ENCODE measurements around the gene SPRY1.

SPRY1 gene

DNA sequence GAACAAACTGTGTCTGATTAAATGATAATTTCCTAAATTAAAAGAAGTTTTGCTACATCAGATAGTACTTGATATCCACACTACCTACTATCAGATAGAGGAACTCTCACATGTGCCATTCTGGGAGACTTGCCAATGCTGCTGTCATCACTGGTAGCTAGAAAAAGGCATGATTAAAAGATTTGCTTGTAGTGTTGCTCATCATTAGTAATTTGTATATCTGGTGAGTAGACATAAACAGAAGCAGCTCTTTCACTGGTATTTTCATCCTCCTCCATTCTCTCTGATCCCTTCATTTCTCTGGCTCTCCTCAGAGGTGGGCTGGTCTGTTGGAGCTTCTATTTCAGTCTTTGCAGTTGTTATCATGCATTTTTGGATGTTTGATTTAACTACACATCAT lies 56.0 kb downstream of the SPRY1 start:
- no peaks in the 10 kb centered on the region for H3K79me2 ChIP-seq (ENCODE audit: insufficient read depth, low read length)
- H3K4me1 ChIP-seq (ENCODE audit: insufficient read depth, low read length, poor library complexity, severe bottlenecking): peaks cover 11% of the 10 kb centered on the region
- no peak overlapping the region for H3K9ac ChIP-seq (ENCODE audit: low read depth, low read length, poor library complexity, severe bottlenecking)
- no peaks in the 10 kb centered on the region for H4K20me1 ChIP-seq (ENCODE audit: insufficient read depth, low read length, poor library complexity, severe bottlenecking)
- no peak overlapping the region for H3K4me3 ChIP-seq (ENCODE audit: low read length, poor library complexity, severe bottlenecking)
- no peak overlapping the region for H3K4me2 ChIP-seq (ENCODE audit: low read depth, low read length, poor library complexity, severe bottlenecking)
- H3K27me3 ChIP-seq (ENCODE audit: insufficient read depth, low read length, poor library complexity, severe bottlenecking): no peaks in the 10 kb centered on the region
- no peaks in the 10 kb centered on the region for H3F3A ChIP-seq (ENCODE audit: low read depth)
- TF ChIP-seq EZH2phosphoT487 (IDR thresholded peaks at IDR 0.05; ENCODE audit: borderline replicate concordance) (no peak), CTCF (conservative IDR thresholded peaks at IDR 0.05; ENCODE audit: low read length) (no peak)
- no peaks in the 10 kb centered on the region for H3K36me3 ChIP-seq (ENCODE audit: insufficient read depth, low read length)
- H2AFZ ChIP-seq (ENCODE audit: low read length): no peak overlapping the region
- no peaks in the 10 kb centered on the region for H3K9me3 ChIP-seq (ENCODE audit: insufficient read depth, low read depth, low read length)
- H3K9me2 ChIP-seq (replicated peaks; ENCODE audit: low read depth, low read length): no peaks in the 10 kb centered on the region

DNA sequence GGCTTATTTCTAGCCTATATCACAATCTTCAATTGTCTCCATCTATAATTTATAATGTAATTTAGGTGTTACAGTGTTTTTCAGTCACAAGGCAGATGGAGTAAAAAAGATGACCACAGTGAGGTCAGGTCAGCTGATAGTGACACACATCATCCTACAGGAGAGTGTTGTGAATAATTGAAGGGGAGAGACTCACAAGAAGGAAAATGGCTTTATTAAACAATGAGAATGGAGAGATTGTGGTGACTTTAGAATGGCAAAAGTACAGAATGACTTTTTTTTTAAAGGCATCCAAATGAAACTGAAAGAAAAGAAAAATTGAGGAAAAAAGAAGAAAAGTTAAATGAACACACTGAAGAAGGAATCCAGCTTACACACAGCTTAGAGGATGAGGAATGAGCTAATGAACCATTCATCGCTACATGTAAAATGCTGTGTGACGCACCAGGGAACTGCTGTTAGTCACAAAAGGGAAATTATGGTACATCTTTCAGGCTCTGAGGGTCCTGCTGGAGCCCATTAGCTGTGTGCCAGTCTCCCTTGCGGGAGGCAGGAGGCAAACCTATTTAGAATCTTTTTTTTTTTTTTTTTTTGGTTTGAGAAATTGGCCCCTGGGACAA lies 56.6 kb downstream of the SPRY1 start:
- no peaks in the 10 kb centered on the region for H3F3A ChIP-seq (ENCODE audit: low read depth)
- no peak overlapping the region for H2AFZ ChIP-seq (ENCODE audit: low read length)
- no peaks in the 10 kb centered on the region for H3K36me3 ChIP-seq (ENCODE audit: insufficient read depth, low read length)
- no peaks in the 10 kb centered on the region for H4K20me1 ChIP-seq (ENCODE audit: insufficient read depth, low read length, poor library complexity, severe bottlenecking)
- H3K4me1 ChIP-seq (ENCODE audit: insufficient read depth, low read length, poor library complexity, severe bottlenecking): peaks cover 11% of the 10 kb centered on the region
- H3K9ac ChIP-seq (ENCODE audit: low read depth, low read length, poor library complexity, severe bottlenecking): no peak overlapping the region
- H3K9me2 ChIP-seq (replicated peaks; ENCODE audit: low read depth, low read length): no peaks in the 10 kb centered on the region
- TF ChIP-seq EZH2phosphoT487 (IDR thresholded peaks at IDR 0.05; ENCODE audit: borderline replicate concordance): no peak
- H3K79me2 ChIP-seq (ENCODE audit: insufficient read depth, low read length): no peaks in the 10 kb centered on the region
- no peaks in the 10 kb centered on the region for H3K9me3 ChIP-seq (ENCODE audit: insufficient read depth, low read depth, low read length)
- no peaks in the 10 kb centered on the region for H3K27me3 ChIP-seq (ENCODE audit: insufficient read depth, low read length, poor library complexity, severe bottlenecking)
- H3K4me3 ChIP-seq (ENCODE audit: low read length, poor library complexity, severe bottlenecking): no peak overlapping the region
- H3K4me2 ChIP-seq (ENCODE audit: low read depth, low read length, poor library complexity, severe bottlenecking): no peak overlapping the region

All from Loucy (cell line).